Body of pancreas (tissue), 4 donors: Measurements from ENCODE around the gene KLHL17. TPM values are rescaled to one million over a fixed set of nuclear protein-coding genes. Genes with fewer than 3 reads are reported as not detected.

Experiments
- ATAC-seq: fragments of 150-250 bp; one replicate; pipeline ENCODE4 v1.9.1; 2016
- DNase-seq, 4 donors: peaks; one replicate each; pipeline ENCODE4 v3.0.0-alpha.2; 2019
- H3K27ac ChIP-seq, 4 donors: fragments of 200-600 bp; sonication (generic); 1 replicate in 3 of 4; 2 replicates in 1 of 4; pipeline versions ENCODE4 v1.5.1 to v1.6.1; 2016 to 2019; ENCODE audit warnings: mild to moderate bottlenecking in 1 of 4, mixed read lengths in 1 of 4, moderate library complexity in 1 of 4
- H3K27me3 ChIP-seq, 2 donors: fragments of 200-600 bp; sonication (generic); one replicate each; pipeline ENCODE4 v1.6.0; 2016; ENCODE audit warnings: mild to moderate bottlenecking in 1 of 2
- H3K36me3 ChIP-seq, 2 donors: fragments of 200-600 bp; sonication (generic); replicated peaks in 1 of 2; 2 replicates each; pipeline ENCODE4 v1.5.1; 2016; ENCODE audit warnings: low read depth in 2 of 2; ENCODE audit not compliant: insufficient read depth in 1 of 2
- H3K4me1 ChIP-seq: fragments of 200-600 bp; sonication (generic); one replicate; pipeline ENCODE4 v1.6.0; 2016
- H3K4me3 ChIP-seq, 2 donors: fragments of 200-600 bp; sonication (generic); 1 replicate in 1 of 2; 2 replicates in 1 of 2; pipeline ENCODE4 v1.5.1; 2016 to 2019
- H3K9me3 ChIP-seq, 3 donors: fragments of 200-600 bp; sonication (generic); 1 replicate in 2 of 3; 2 replicates in 1 of 3; pipeline ENCODE4 v1.5.1; 2016
- POLR2A ChIP-seq, 3 donors: fragments of 450-650 bp; IDR thresholded peaks; one replicate each; pipeline ENCODE4 v1.6.1; 2016; ENCODE audit warnings: antibody characterized with exemption in 3 of 3, mild to moderate bottlenecking in 2 of 3
- WGBS, 2 donors: methylation state at CpG; one replicate each; pipeline ENCODE4 v1.1.5; 2017; 5-methylcytosine and 5-hydroxymethylcytosine counted together
- intact Hi-C: fragments of 100-400 bp; cut with DNase I; formaldehyde crosslinking; loops from one replicate; pipeline ENCODE4 v1.15.1; 2023
- total RNA-seq, 2 donors: library from RNA; depleted of rRNA; stranded (reverse); fragments of >200 nt; gene quantifications; one replicate each; pipeline ENCODE4 v1.1.0, GENCODE V29; 2016
- TF ChIP-seq, protein P1 (sequence below), 7 experiments: fragments of 450-650 bp in 4 of 7; fragments of 200-600 bp in 3 of 7; sonication (generic) in 3 of 7; IDR thresholded peaks; one replicate each; pipeline ENCODE4 v1.5.1; 2016 to 2019; ENCODE audit warnings: antibody characterized with exemption in 7 of 7

Gene KLHL17
- total RNA-seq, 2 donors from 2014 or later, result 6.0 to 29.0 TPM

DNA sequence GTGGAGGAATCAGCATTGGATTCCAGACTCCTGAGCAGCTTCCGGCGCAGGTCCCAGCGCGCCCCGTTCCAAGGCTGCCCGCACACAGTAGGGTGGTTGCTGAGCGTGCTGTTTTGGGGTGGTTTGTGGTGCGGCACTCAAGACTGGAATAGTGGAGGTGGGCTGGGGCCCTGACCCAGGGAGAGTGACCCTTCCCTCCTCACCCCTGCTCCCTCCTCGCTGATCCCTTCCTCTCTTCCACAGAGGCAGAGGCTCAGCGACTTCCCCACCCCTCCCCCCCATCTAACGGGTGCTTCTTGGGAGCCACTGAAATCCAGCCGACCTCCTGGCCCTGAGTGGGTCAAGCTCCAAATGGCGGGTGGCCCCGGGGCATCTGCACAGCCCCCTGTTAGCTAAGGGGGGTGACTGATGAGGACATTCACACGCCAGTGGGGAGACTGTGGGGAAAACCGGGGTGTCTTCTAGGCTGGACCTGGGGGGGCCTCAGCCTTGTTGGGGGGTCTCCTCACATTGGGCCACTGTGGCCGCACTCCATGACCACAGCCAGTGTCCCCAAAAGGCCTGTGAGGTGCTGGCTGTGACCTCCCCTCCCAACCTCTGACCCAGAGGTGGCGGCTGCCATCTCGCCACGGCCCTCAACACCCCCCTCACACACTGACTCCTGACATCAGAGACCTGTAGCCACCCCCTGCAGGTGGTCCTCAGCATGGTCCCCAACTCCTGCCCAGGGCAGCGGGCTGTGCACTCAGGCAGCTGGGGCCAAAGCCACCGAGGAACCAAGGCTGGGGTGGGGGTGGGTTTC is 43.4 kb downstream of the KLHL17 start:
- TF ChIP-seq POLR2A (IDR thresholded peaks at IDR 0.05), result no peak
- 79 to 86% methylated on average over 7 to 20 of the region's 22 CpGs for WGBS, 2 donors
- ATAC-seq, result no peak
- Histone ChIP-seq H3K27me3 (peaks cover 3 to 23% of the 10 kb centered on the region in 2 donors), H3K27ac (peak overlapping the region in 1 of 4 donors; percentile 61), H3K9me3 (no peaks in the 10 kb centered on the region), H3K36me3 (no peaks in the 10 kb centered on the region), H3K4me3 (no peak overlapping the region), H3K4me1 (peaks cover 56% of the 10 kb centered on the region)
- intact Hi-C loops, result no loop called here
- peak in 1 of 4 donors; percentile 13 for DNase-seq

GRCh38 chr1:1004420-1004779 is 44.0 kb downstream of the KLHL17 start:
- H3K9me3 ChIP-seq, result no peaks in the 10 kb centered on the region
- intact Hi-C loops, result no loop called here
- ATAC-seq (no peak), DNase-seq (no peak)
- 63% methylated on average over 3 to 7 of the region's 7 CpGs for WGBS, 2 donors
- peak overlapping the region; percentile 42 to 69 (median 64) for H3K27ac ChIP-seq
- peaks cover 50% of the 10 kb centered on the region for H3K4me1 ChIP-seq
- H3K36me3 ChIP-seq, result no peaks in the 10 kb centered on the region
- peaks cover 0 to 17% of the 10 kb centered on the region in 2 donors for H3K27me3 ChIP-seq
- TF ChIP-seq, protein P1, sequence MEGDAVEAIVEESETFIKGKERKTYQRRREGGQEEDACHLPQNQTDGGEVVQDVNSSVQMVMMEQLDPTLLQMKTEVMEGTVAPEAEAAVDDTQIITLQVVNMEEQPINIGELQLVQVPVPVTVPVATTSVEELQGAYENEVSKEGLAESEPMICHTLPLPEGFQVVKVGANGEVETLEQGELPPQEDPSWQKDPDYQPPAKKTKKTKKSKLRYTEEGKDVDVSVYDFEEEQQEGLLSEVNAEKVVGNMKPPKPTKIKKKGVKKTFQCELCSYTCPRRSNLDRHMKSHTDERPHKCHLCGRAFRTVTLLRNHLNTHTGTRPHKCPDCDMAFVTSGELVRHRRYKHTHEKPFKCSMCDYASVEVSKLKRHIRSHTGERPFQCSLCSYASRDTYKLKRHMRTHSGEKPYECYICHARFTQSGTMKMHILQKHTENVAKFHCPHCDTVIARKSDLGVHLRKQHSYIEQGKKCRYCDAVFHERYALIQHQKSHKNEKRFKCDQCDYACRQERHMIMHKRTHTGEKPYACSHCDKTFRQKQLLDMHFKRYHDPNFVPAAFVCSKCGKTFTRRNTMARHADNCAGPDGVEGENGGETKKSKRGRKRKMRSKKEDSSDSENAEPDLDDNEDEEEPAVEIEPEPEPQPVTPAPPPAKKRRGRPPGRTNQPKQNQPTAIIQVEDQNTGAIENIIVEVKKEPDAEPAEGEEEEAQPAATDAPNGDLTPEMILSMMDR (IDR thresholded peaks at IDR 0.05), result no peak
- TF ChIP-seq POLR2A (IDR thresholded peaks at IDR 0.05), result no peak
- no peak overlapping the region for H3K4me3 ChIP-seq

DNA sequence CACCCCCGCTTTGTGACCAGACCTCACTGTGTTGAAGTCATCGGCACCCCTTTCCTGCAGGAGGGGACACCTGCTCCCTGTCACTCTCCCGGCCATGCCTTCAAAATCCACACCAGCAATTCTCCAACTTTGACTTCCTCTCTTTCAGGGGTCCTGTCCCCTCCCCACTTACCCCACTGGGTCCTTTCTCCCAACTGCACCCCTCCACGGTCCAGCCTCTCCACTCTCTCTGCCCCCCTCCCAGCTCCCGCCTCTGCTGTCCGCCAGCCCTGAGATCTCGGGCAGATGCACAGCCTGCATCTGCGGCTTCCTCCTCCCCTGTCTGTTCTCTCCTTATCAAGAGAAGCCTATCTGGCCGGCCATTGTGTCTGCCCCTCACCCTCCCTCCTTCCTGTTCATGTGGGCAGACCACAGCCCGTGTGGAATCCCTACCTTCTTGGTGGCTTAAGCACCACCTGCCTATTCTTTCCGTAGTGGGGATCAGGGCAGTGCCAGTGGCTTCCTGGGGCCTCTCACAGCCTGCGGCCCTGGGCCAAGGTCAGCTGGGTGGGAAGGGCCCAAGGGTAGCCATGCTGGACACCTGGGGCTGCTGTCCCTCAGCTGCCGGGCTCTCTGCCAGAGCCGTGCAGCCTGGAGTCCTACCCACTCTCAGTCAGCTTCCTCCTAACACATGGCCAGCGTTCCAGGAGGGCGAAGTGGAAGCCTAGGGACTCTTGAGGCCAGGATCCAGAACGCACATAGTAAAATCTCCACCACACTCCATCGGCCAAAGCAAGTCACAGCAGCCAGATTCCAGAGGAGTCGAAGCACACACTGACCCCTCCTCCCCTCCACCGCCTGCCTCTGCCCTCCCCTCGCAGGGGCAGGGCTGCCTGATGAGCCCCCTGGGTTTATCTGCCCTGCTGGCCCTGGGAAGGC is 44.7 kb downstream of the KLHL17 start:
- 23 to 39% methylated on average over 12 to 21 of the region's 21 CpGs for WGBS, 2 donors
- ATAC-seq, result peak; percentile 51
- intact Hi-C loops, result no loop called here

GRCh38 chr1:1005774-1006304 is 45.5 kb downstream of the KLHL17 start:
- WGBS, 2 donors, result 59% methylated on average over 15 of the region's 23 CpGs; no CpG with 5 or more reads in 1 of the 2 donors
- TF ChIP-seq, protein P1 (IDR thresholded peaks at IDR 0.05), result no peak
- TF ChIP-seq POLR2A (IDR thresholded peaks at IDR 0.05), result no peak
- no peaks in the 10 kb centered on the region for H3K9me3 ChIP-seq
- DNase-seq (no peak), ATAC-seq (no peak)
- H3K4me3 ChIP-seq, result no peak overlapping the region
- H3K4me1 ChIP-seq, result peaks cover 36% of the 10 kb centered on the region
- intact Hi-C loops, result no loop called here
- peak overlapping the region; percentile 42 to 69 (median 64) for H3K27ac ChIP-seq
- peaks cover 0 to 8% of the 10 kb centered on the region in 2 donors for H3K27me3 ChIP-seq
- H3K36me3 ChIP-seq, result no peaks in the 10 kb centered on the region

More for the DNA sequence above, 44.7 kb downstream of the KLHL17 start:
- H3K4me1 ChIP-seq, result peaks cover 44% of the 10 kb centered on the region
- no peak overlapping the region for H3K4me3 ChIP-seq
- H3K27ac ChIP-seq, result peak overlapping the region; percentile 42 to 69 (median 64)
- DNase-seq, result peak; percentile 64 to 83 (median 80)
- H3K36me3 ChIP-seq, result no peaks in the 10 kb centered on the region
- TF ChIP-seq, protein P1 (IDR thresholded peaks at IDR 0.05), result no peak
- no peak for TF ChIP-seq POLR2A (IDR thresholded peaks at IDR 0.05)
- no peaks in the 10 kb centered on the region for H3K9me3 ChIP-seq
- peaks cover 0 to 13% of the 10 kb centered on the region in 2 donors for H3K27me3 ChIP-seq
